HCT116 (cell line): ENCODE data around the gene ADD1. TPM values are rescaled to one million over a fixed set of nuclear protein-coding genes. Genes with fewer than 3 reads are reported as not detected.

ENCODE experiments used
- ATAC-seq: fragments of 200-7000 bp; cut with Tn5 transposase; 2 replicates; pipeline ENCODE4 v1.9.1; 2020; ENCODE audit warnings: mild to moderate bottlenecking, moderate library complexity
- BruUV-seq: library from RNA; stranded (reverse); fragments of 400-500 nt; replicated peaks from 2 replicates; lab custom pipeline; 2021; lab: Mats Ljungman, UMichigan
- CTCF ChIA-PET: fragments of 300-600 bp; sonication (Branson Sonifier 250); formaldehyde crosslinking; loops from one replicate; lab custom pipeline; 2021; ENCODE audit warnings: antibody characterized with exemption; lab: Charles Lee
- POLR2A ChIA-PET: fragments of 300-600, 350-600 bp; sonication (Branson Sonifier 250); formaldehyde crosslinking; loops from one replicate; lab custom pipeline; 2021; ENCODE audit warnings: antibody characterized with exemption; lab: Charles Lee
- RAD21 ChIA-PET, 2 experiments: fragments of 300-600 bp; sonication (Branson Sonifier 250); formaldehyde crosslinking; loops; one replicate each; lab custom pipeline; 2023; ENCODE audit warnings: low total read pairs in 2 of 2; ENCODE audit not compliant: uncharacterized antibody in 2 of 2, unreplicated experiment in 2 of 2, low non-redundant PET in 1 of 2; lab: Charles Lee
- DNase-seq: peaks from one replicate; pipeline ENCODE4 v3.0.0-alpha.2; 2010; ENCODE audit warnings: low read depth, low spot score
- H2AFZ ChIP-seq: fragments of 200-600 bp; shearing (Covaris generic), sonication (generic); 2 replicates; pipeline ENCODE4 v1.6.1; 2017; ENCODE audit warnings: low read depth, mixed run types, mixed read lengths, antibody characterized with exemption, low read length; ENCODE audit not compliant: poor library complexity, severe bottlenecking
- H3K27ac ChIP-seq: 2 replicates; pipeline ENCODE4 v1.5.1; 2012; ENCODE audit warnings: low read depth, low read length
- H3K27me3 ChIP-seq: fragments of 200-600 bp; sonication (generic); 2 replicates; pipeline ENCODE4 v1.6.1; 2016; ENCODE audit warnings: mixed run types, low read length, mixed read lengths; ENCODE audit not compliant: insufficient read depth
- H3K36me3 ChIP-seq, 2 experiments: fragments of 200-500 bp in 1 of 2; fragments of 200-600 bp in 1 of 2; sonication (Bioruptor generic) in 1 of 2; sonication (generic) in 1 of 2; 2 replicates each; pipeline versions ENCODE4 v1.5.1 to v1.6.1; 2014 to 2016; ENCODE audit warnings: low read length in 2 of 2, inconsistent platforms in 1 of 2, mixed read lengths in 1 of 2, mixed run types in 1 of 2; ENCODE audit not compliant: insufficient read depth in 2 of 2, control insufficient read depth in 1 of 2
- H3K4me1 ChIP-seq, 2 experiments: fragments of 200-600 bp in 1 of 2; sonication (generic) in 1 of 2; 2 replicates each; pipeline versions ENCODE4 v1.5.1 to v1.6.1; 2012 to 2017; ENCODE audit warnings: low read length in 2 of 2, inconsistent platforms in 1 of 2, mild to moderate bottlenecking in 1 of 2, mixed read lengths in 1 of 2, mixed run types in 1 of 2, moderate library complexity in 1 of 2; ENCODE audit not compliant: insufficient read depth in 2 of 2, control insufficient read depth in 1 of 2
- H3K4me2 ChIP-seq: fragments of 200-600 bp; sonication (generic); 2 replicates; pipeline ENCODE4 v1.6.1; 2017; ENCODE audit warnings: mixed run types, low read length, mixed read lengths
- H3K4me3 ChIP-seq, 2 experiments: fragments of 200-600 bp in 1 of 2; sonication (generic) in 1 of 2; replicated peaks in 1 of 2; 2 replicates each; pipeline ENCODE4 v1.5.1; 2011 to 2016; ENCODE audit warnings: low read length in 2 of 2, control low read depth in 1 of 2, low read depth in 1 of 2, mild to moderate bottlenecking in 1 of 2, mixed read lengths in 1 of 2, mixed run types in 1 of 2
- H3K79me2 ChIP-seq: fragments of 200-600 bp; sonication (generic); 2 replicates; pipeline ENCODE4 v1.6.1; 2017; ENCODE audit warnings: mild to moderate bottlenecking, mixed run types, low read length, moderate library complexity, mixed read lengths; ENCODE audit not compliant: insufficient read depth
- H3K9ac ChIP-seq: fragments of 200-600 bp; sonication (generic); 2 replicates; pipeline ENCODE4 v1.6.1; 2016; ENCODE audit warnings: low read length, mixed read lengths
- H3K9me2 ChIP-seq: fragments of 200-600 bp; sonication (generic), shearing (Covaris generic); 2 replicates; pipeline ENCODE4 v1.6.1; 2017; ENCODE audit warnings: mixed run types, mild to moderate bottlenecking, moderate library complexity; ENCODE audit not compliant: insufficient read depth
- H3K9me3 ChIP-seq, 2 experiments: fragments of 200-500 bp in 1 of 2; fragments of 200-600 bp in 1 of 2; sonication (Bioruptor generic) in 1 of 2; sonication (generic) in 1 of 2; 2 replicates each; pipeline ENCODE4 v1.6.1; 2014 to 2017; ENCODE audit warnings: low read length in 2 of 2, mixed read lengths in 2 of 2, inconsistent platforms in 1 of 2, low read depth in 1 of 2, mild to moderate bottlenecking in 1 of 2, mixed run types in 1 of 2, moderate library complexity in 1 of 2; ENCODE audit not compliant: control insufficient read depth in 1 of 2, insufficient read depth in 1 of 2
- H4K20me1 ChIP-seq: fragments of 200-600 bp; sonication (generic), shearing (Covaris generic); 2 replicates; pipeline ENCODE4 v1.6.1; 2017; ENCODE audit warnings: mixed run types, mild to moderate bottlenecking, moderate library complexity; ENCODE audit not compliant: insufficient read depth
- ATF3 ChIP-seq: IDR thresholded peaks from 2 replicates; pipeline ENCODE4 v1.6.1; 2012
- CBX3 ChIP-seq: IDR thresholded peaks from 2 replicates; pipeline ENCODE4 v1.6.1; 2012; ENCODE audit warnings: low read depth
- CEBPB ChIP-seq: IDR thresholded peaks from 2 replicates; pipeline ENCODE4 v1.6.1; 2012; ENCODE audit warnings: low read depth
- CTCF ChIP-seq, 3 experiments: fragments of 200-600 bp in 1 of 3; sonication (generic) in 1 of 3; IDR thresholded peaks in 2 of 3; conservative IDR thresholded peaks in 1 of 3; 2 replicates each; pipeline ENCODE4 v1.5.1; 2012 to 2017; ENCODE audit warnings: low read depth in 2 of 3, low read length in 2 of 3, antibody characterized with exemption in 1 of 3, borderline replicate concordance in 1 of 3, control low read depth in 1 of 3, mild to moderate bottlenecking in 1 of 3, mixed read lengths in 1 of 3, mixed run types in 1 of 3, moderate library complexity in 1 of 3; ENCODE audit not compliant: insufficient read depth in 1 of 3
- ELF1 ChIP-seq: IDR thresholded peaks from 2 replicates; pipeline ENCODE4 v1.6.1; 2012; ENCODE audit warnings: low read depth, borderline replicate concordance
- FOSL1 ChIP-seq: IDR thresholded peaks from 2 replicates; pipeline ENCODE4 v1.6.1; 2012; ENCODE audit warnings: low read depth
- JUND ChIP-seq: IDR thresholded peaks from 2 replicates; pipeline ENCODE4 v1.6.1; 2012
- POLR2A ChIP-seq: IDR thresholded peaks from 2 replicates; pipeline ENCODE4 v1.7.0; 2011; ENCODE audit warnings: borderline replicate concordance; ENCODE audit not compliant: insufficient read depth, insufficient read length; ENCODE audit errors: extremely low read depth
- POLR2AphosphoS5 ChIP-seq: IDR thresholded peaks from 2 replicates; pipeline ENCODE4 v1.6.1; 2011; ENCODE audit warnings: mild to moderate bottlenecking, low read depth, low read length, moderate library complexity
- REST ChIP-seq: IDR thresholded peaks from 2 replicates; pipeline ENCODE4 v1.6.1; 2012; ENCODE audit warnings: low read depth
- SIN3A ChIP-seq: IDR thresholded peaks from 2 replicates; pipeline ENCODE4 v1.6.1; 2012; ENCODE audit warnings: low read depth
- YY1 ChIP-seq: IDR thresholded peaks from 2 replicates; pipeline ENCODE4 v1.6.1; 2011; ENCODE audit warnings: low read length, low read depth, moderate library complexity, mild to moderate bottlenecking; ENCODE audit not compliant: insufficient replicate concordance; ENCODE audit errors: extremely low read depth
- intact Hi-C: fragments of 100-400 bp; cut with micrococcal nuclease; formaldehyde crosslinking; loops from 2 replicates; pipeline ENCODE4 v1.10.0; 2022
- total RNA-seq: library from RNA; stranded (reverse); gene quantifications from one replicate; pipeline ENCODE4 v1.2.1, GENCODE V29; 2021; ENCODE audit not compliant: unreplicated experiment

Gene ADD1
- total RNA-seq, 1 experiment from 2014 or later = 139 TPM

- no peak overlapping the region for H2AFZ ChIP-seq
- H3K79me2 ChIP-seq = peaks cover 99% of the 10 kb centered on the region
- H3K9me3 ChIP-seq = no peaks in the 10 kb centered on the region
- RAD21 ChIA-PET = no interaction called here
- no peak overlapping the region for H3K4me3 ChIP-seq
- no peak overlapping the region for H3K9ac ChIP-seq
- peaks cover 31 to 36% of the 10 kb centered on the region in 2 experiments for H3K4me1 ChIP-seq
- intact Hi-C loops = no loop called here
- POLR2A ChIA-PET = no interaction called here
- CTCF ChIA-PET = no interaction called here
- DNase-seq (peak; percentile 15), ATAC-seq (peak; percentile 84)
- H3K27ac ChIP-seq = no peak overlapping the region; the same call in 1 of the 2 replicates
- H4K20me1 ChIP-seq = peaks cover 4% of the 10 kb centered on the region; the same call in 1 of the 2 replicates
- TF ChIP-seq POLR2A (no peak), ELF1 (no peak), YY1 (no peak), CEBPB (no peak), ATF3 (no peak), JUND (no peak), FOSL1 (no peak), CBX3 (no peak), SIN3A (no peak)
- H3K9me2 ChIP-seq = no peaks in the 10 kb centered on the region
- no TSS peak for BruUV-seq
- H3K4me2 ChIP-seq = peak overlapping the region; percentile 28
- no peaks in the 10 kb centered on the region for H3K36me3 ChIP-seq
- no peaks in the 10 kb centered on the region for H3K27me3 ChIP-seq
Measured at GRCh38 chr4:2862528-2862927, 18.9 kb downstream of the ADD1 start.

GRCh38 chr4:2863649-2864048 lies 20.0 kb downstream of the ADD1 start:
- intact Hi-C loops = no loop called here
- RAD21 ChIA-PET = no interaction called here
- H3K4me1 ChIP-seq = peaks cover 31 to 36% of the 10 kb centered on the region in 2 experiments
- TF ChIP-seq CBX3 = no peak
- no peak for TF ChIP-seq REST
- no peak for TF ChIP-seq ATF3
- no peak for TF ChIP-seq ELF1
- TF ChIP-seq CTCF (IDR thresholded peaks at IDR 0.05 in 2 of 3, conservative IDR thresholded peaks at IDR 0.05 in 1 of 3; ENCODE audit: borderline replicate concordance in 1 of 3, insufficient read depth in 1 of 3, low read depth in 2 of 3, low read length in 2 of 3) = no peak
- no peak for TF ChIP-seq POLR2AphosphoS5

More at GRCh38 chr4:2863649-2864048, 20.0 kb downstream of the ADD1 start:
- DNase-seq (no peak), ATAC-seq (no peak)
- Histone ChIP-seq H3K9ac (no peak overlapping the region), H3K9me2 (no peaks in the 10 kb centered on the region), H3K27ac (no peak overlapping the region), H3K9me3 (no peaks in the 10 kb centered on the region), H3K27me3 (no peaks in the 10 kb centered on the region), H2AFZ (no peak overlapping the region), H3K4me3 (no peak overlapping the region), H3K4me2 (no peak overlapping the region), H3K36me3 (no peaks in the 10 kb centered on the region), H3K79me2 (peaks cover 99% of the 10 kb centered on the region), H4K20me1 (peaks cover 4% of the 10 kb centered on the region; the same call in 1 of the 2 replicates)
- POLR2A ChIA-PET = no interaction called here
- BruUV-seq = no TSS peak
- CTCF ChIA-PET = no interaction called here
